CD1c-positive myeloid dendritic cell (primary cell): ENCODE measurements around the gene CRYBA4.

Experiments used
- DNase-seq: peaks from one replicate; pipeline ENCODE4 v3.0.0-alpha.2; 2016; ENCODE audit errors: extremely low spot score

The CRYBA4 gene

GRCh38 chr22:26621663-26622062, at the start of gene CRYBA4:
CRYBA4 (plus strand) TSS chr22:26621963; CDS start chr22:26622597, 634 bp downstream.
- DNase-seq: no peak

- DNase-seq: peak; percentile 88
Measured at GRCh38 chr22:26573026-26573662, 48.6 kb upstream of the CRYBA4 start.

- DNase-seq: no peak
Measured at GRCh38 chr22:26574001-26574723, 47.6 kb upstream of the CRYBA4 start.

GRCh38 chr22:26576026-26576680, 45.6 kb upstream of the CRYBA4 start:
- DNase-seq: peak; percentile 70

- no peak for DNase-seq
Measured at GRCh38 chr22:26577081-26577480, 44.7 kb upstream of the CRYBA4 start.

- peak; percentile 62 for DNase-seq
Measured at GRCh38 chr22:26579331-26579886, 42.4 kb upstream of the CRYBA4 start.

- no peak for DNase-seq
Measured at GRCh38 chr22:26580240-26580962, 41.4 kb upstream of the CRYBA4 start.

GRCh38 chr22:26581026-26581425, 40.7 kb upstream of the CRYBA4 start:
- DNase-seq: no peak

- no peak for DNase-seq
Measured at GRCh38 chr22:26581633-26582168, 40.1 kb upstream of the CRYBA4 start.

GRCh38 chr22:26584010-26584409, 37.8 kb upstream of the CRYBA4 start:
- DNase-seq: no peak

- DNase-seq: no peak
Measured at GRCh38 chr22:26585104-26585790, 36.5 kb upstream of the CRYBA4 start.

- no peak for DNase-seq
Measured at GRCh38 chr22:26586556-26587325, 35.0 kb upstream of the CRYBA4 start.

GRCh38 chr22:26587991-26588613, 33.7 kb upstream of the CRYBA4 start:
- DNase-seq: peak; percentile 76

- peak; percentile 66 for DNase-seq
Measured at GRCh38 chr22:26588729-26589366, 32.9 kb upstream of the CRYBA4 start.

- peak; percentile 36 for DNase-seq
Measured at GRCh38 chr22:26589367-26589844, 32.4 kb upstream of the CRYBA4 start.

- peak; percentile 91 for DNase-seq
Measured at GRCh38 chr22:26589845-26590736, 31.7 kb upstream of the CRYBA4 start, which contains the start of gene TPST2. TPST2 (minus strand) TSS chr22:26590132; CDS start chr22:26541630, 48,502 bp downstream.

GRCh38 chr22:26592421-26592891, 29.3 kb upstream of the CRYBA4 start:
- DNase-seq: peak; percentile 61

- no peak for DNase-seq
Measured at GRCh38 chr22:26593763-26594162, 28.0 kb upstream of the CRYBA4 start.
